Measurements from ENCODE around the gene NEK9.

The NEK9 gene

GRCh38 chr14:75126679-75127473 lies at the start of gene NEK9:
Gene NEK9 (minus strand): TSS chr14:75127048. CDS start chr14:75126921, 127 bp downstream.
- peak within 1 kb of the TSS; percentile 97 for H3K4me3 ChIP-seq (ENCODE audit: low read length)
- no peak for TF ChIP-seq ZNF274 (IDR thresholded peaks at IDR 0.05; ENCODE audit: low read depth, low read length)

- peak within 1 kb of the TSS; percentile 74 for H3K4me3 ChIP-seq (ENCODE audit: low read length)
- TF ChIP-seq ZNF274 (IDR thresholded peaks at IDR 0.05; ENCODE audit: low read depth, low read length): no peak
These were observed 49.4 kb upstream of the NEK9 start, which contains the start of gene TMED10 for GRCh38 chr14:75176142-75176820. Gene TMED10 (minus strand): TSS chr14:75176612. CDS start chr14:75176579, 33 bp downstream.

- H3K4me3 ChIP-seq (ENCODE audit: low read length): peak overlapping the region; percentile 74
- TF ChIP-seq ZNF274 (IDR thresholded peaks at IDR 0.05; ENCODE audit: low read depth, low read length): no peak
These were observed 48.9 kb upstream of the NEK9 start for GRCh38 chr14:75175677-75176141.

GRCh38 chr14:75174066-75174465 lies 47.2 kb upstream of the NEK9 start:
- H3K4me3 ChIP-seq (ENCODE audit: low read length): no peak overlapping the region
- TF ChIP-seq ZNF274 (IDR thresholded peaks at IDR 0.05; ENCODE audit: low read depth, low read length): no peak

GRCh38 chr14:75170772-75171171 lies 43.9 kb upstream of the NEK9 start:
- no peak overlapping the region for H3K4me3 ChIP-seq (ENCODE audit: low read length)
- no peak for TF ChIP-seq ZNF274 (IDR thresholded peaks at IDR 0.05; ENCODE audit: low read depth, low read length)

- H3K4me3 ChIP-seq (ENCODE audit: low read length): no peak overlapping the region
- no peak for TF ChIP-seq ZNF274 (IDR thresholded peaks at IDR 0.05; ENCODE audit: low read depth, low read length)
These were observed 41.9 kb upstream of the NEK9 start for GRCh38 chr14:75168586-75169335.

- TF ChIP-seq ZNF274 (IDR thresholded peaks at IDR 0.05; ENCODE audit: low read depth, low read length): no peak
- H3K4me3 ChIP-seq (ENCODE audit: low read length): no peak overlapping the region
These were observed 40.5 kb upstream of the NEK9 start for GRCh38 chr14:75167325-75167724.

- no peak overlapping the region for H3K4me3 ChIP-seq (ENCODE audit: low read length)
- TF ChIP-seq ZNF274 (IDR thresholded peaks at IDR 0.05; ENCODE audit: low read depth, low read length): no peak
These were observed 38.9 kb upstream of the NEK9 start for GRCh38 chr14:75165586-75166391.

GRCh38 chr14:75164809-75165208 lies 38.0 kb upstream of the NEK9 start:
- no peak overlapping the region for H3K4me3 ChIP-seq (ENCODE audit: low read length)
- no peak for TF ChIP-seq ZNF274 (IDR thresholded peaks at IDR 0.05; ENCODE audit: low read depth, low read length)

- H3K4me3 ChIP-seq (ENCODE audit: low read length): no peak overlapping the region
- TF ChIP-seq ZNF274 (IDR thresholded peaks at IDR 0.05; ENCODE audit: low read depth, low read length): no peak
These were observed 36.8 kb upstream of the NEK9 start for GRCh38 chr14:75163677-75164076.

GRCh38 chr14:75162631-75163030 lies 35.8 kb upstream of the NEK9 start:
- no peak overlapping the region for H3K4me3 ChIP-seq (ENCODE audit: low read length)
- no peak for TF ChIP-seq ZNF274 (IDR thresholded peaks at IDR 0.05; ENCODE audit: low read depth, low read length)

- no peak for TF ChIP-seq ZNF274 (IDR thresholded peaks at IDR 0.05; ENCODE audit: low read depth, low read length)
- no peak overlapping the region for H3K4me3 ChIP-seq (ENCODE audit: low read length)
These were observed 32.2 kb upstream of the NEK9 start for GRCh38 chr14:75158843-75159614.

GRCh38 chr14:75156901-75157300 lies 30.1 kb upstream of the NEK9 start:
- no peak overlapping the region for H3K4me3 ChIP-seq (ENCODE audit: low read length)
- TF ChIP-seq ZNF274 (IDR thresholded peaks at IDR 0.05; ENCODE audit: low read depth, low read length): no peak

Measured in GM08714 (cell line).